IPS-11a (cell line): ENCODE data around the gene PRLR.

Experiments used
- H3K4me3 ChIP-seq: one replicate; pipeline ENCODE4 v1.5.1; 2013; ENCODE audit warnings: low read depth, low read length, control low read depth

Gene PRLR

DNA sequence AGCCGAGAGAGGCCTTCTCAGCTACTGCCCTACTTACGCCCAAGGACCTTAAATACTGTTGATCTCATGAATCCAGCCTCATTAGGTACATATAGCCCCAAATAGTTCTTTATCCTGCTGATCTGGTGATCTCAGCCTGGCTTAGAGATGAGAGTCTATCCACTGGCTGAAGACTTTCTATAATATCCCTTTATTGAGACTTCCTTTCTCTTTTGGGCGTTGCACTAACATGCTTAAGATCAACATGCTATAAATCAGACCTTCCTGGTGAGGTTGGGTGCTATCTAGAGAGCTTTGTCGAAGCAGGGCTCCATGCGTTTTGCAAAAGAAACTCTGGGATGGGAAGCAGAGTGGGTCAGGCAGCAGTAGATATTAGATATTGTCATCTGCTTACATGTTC, 138.6 kb downstream of the PRLR start:
- H3K4me3 ChIP-seq = no peak overlapping the region

DNA sequence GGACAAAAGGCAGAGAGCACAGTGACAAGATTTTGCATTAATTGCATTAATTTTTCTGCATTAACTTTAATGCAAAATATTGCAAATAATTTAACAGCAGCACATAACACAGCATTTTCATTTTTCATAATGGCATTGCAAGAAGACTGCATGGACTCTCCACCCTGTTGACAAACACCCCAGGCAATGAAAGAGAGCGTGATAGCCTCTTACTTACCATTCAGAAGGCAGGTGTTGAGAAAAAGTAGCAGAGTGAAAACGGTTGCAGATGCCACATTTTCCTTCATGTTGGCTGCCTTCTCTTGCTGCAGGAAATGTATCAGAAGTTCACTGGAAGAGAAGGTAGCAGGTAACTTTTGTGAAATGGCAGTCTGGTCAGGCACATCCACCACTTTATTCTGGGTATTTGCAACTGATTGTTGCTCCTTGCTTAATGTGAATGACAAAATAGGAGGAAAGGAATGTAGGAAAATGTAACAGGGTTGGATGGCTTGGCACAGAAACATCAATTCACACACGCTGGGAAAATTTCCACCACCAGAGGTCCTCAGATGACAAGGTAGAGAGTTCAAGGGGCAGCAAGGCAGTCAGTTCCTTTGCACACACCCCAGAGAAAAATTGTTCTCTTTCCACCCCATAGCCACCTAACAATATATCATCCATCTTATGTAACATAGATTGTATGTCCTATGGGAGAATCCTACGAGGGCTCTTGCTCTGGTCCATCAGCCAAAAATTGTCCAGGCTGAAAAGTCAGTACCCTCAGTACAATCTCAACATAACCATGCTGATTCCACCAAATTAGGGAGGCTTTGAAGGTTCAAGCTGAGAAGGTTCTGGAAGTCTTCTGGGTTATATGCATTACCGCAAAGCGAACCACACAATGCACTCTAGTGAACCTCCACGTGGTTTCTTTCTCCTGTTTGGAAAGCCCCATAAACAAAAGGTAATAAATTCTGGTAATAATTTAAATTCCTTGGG, 140.7 kb downstream of the PRLR start:
- H3K4me3 ChIP-seq = no peak overlapping the region

DNA sequence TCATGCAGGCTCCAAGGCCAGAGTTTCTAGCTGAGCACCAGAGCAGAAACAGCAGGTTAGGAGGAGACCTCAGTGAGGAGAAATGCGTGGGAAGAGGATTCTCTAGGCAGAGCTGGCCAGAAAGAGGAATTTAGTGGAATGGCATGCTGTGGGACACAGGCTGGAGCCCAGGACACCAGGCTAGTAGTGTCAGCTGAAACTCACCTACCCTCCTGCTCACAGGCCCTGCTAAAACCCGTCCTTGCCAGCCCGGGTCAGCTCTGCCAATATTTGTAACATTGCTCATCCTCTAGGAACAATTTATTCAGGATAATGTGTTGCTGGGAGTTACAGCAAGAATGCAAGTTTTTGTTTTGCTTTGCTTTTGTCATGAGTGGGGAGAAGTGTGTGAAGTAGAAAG, 142.3 kb downstream of the PRLR start:
- no peak overlapping the region for H3K4me3 ChIP-seq

DNA sequence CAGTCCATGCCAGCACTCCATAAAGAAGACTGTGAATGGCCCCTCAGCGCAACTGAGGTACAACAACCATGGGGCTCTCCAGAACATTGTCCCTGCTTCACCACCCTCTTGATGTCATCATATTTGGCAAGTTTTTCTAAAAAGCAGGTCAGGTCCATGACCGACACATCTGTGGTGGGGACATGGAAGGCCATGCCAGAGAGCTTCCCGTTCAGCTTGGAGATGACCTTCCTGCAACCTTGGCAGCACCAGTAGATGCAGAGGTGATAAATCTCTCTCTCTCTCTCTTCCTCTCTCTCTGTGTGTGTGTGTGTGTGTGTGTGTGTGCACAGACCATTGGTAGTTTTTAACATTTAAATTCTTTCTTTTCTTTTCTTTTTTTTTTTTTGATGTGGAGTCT, 147.1 kb downstream of the PRLR start:
- no peak overlapping the region for H3K4me3 ChIP-seq

DNA sequence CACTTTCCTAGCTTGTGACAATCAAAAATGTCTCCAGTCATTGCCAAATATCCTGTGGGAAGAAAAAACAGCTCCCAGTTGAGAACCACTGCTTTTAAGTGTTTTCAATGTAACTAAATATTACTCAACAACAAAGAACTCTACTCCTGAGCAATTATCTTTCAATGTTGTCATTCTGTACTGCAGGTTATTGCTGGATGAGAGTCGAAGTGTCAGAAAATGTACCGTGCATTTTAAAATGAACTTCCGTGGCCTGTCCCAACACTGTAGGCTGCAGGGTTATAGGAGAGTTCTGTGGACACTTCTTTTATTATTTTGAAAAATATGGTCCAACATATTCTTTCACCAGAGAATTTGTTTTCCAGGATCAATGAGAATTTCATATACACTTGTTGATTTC, 147.8 kb downstream of the PRLR start:
- no peak overlapping the region for H3K4me3 ChIP-seq

DNA sequence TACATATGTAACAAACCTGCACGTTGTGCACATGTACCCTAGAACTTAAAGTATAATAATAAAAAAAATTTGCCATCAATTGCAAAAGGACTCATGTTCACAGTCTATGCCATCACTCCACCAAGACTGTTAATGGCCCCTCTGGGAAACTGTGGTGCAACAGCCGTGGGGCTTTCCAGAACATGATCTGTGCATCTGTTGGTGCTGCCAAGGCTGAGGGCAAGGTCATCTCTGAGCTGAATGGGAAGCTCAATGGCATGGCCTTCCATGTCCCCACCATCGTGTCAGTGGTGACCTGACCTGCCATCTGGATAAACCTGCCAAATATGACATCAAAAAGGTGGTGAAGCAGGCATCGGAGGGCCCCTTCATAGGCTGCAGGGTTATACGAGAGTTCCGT, 149.2 kb downstream of the PRLR start:
- no peak overlapping the region for H3K4me3 ChIP-seq

DNA sequence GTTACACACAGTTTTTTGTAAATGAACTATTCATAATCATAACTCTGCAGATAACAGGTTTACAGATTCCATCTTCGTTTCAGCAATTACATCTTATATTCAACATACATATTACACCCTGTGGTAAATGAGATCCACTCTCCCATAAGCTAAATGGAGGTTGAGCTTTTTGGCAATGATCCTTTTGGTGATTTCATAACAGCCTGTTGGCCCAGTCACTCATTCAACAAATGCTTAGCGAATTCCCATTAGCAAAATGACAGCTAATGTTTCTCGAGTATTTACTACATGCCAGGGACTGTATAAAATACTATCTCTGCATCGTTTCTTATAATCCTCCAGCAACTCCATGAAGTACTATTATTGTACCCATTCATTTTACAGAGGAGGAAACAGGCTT, 157.1 kb downstream of the PRLR start:
- H3K4me3 ChIP-seq = no peak overlapping the region

DNA sequence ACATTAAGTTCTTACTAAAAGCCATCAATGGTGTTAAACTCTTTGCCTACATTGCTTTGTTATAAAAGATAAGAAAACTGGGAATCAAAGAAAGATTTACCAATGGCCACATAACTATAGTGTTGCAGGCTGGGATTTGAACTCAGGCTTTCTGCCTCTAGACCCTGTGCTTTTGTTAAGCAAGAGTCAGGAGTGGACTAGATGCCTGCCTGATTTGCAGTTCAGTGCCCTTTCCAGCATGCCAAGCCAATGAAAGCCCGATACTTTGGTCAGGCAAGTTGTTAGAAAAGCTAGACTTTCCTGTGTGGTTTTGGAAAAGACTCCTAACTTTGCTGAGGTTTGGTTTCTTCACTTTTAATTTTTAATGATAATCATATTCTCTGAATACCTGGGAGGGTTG, 161.1 kb downstream of the PRLR start:
- no peak overlapping the region for H3K4me3 ChIP-seq

DNA sequence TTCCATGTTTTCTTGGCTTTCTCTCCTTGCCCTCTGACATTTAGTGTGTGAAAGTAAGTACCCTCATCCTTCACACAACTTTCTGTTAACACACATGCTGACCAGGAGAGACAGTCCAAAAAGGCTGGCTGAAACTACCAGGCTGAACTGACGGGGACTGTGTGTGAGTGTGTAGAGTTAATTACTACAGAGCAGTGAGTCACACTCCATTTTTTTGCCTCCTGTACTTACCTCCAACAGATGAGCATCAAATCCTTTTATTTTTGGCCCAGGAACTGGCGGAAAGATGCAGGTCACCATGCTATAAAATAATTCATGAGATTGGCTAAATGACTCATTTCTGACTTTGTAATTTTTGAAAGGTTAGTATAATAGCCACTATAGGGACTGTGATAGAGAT, 162.3 kb downstream of the PRLR start:
- no peak overlapping the region for H3K4me3 ChIP-seq

DNA sequence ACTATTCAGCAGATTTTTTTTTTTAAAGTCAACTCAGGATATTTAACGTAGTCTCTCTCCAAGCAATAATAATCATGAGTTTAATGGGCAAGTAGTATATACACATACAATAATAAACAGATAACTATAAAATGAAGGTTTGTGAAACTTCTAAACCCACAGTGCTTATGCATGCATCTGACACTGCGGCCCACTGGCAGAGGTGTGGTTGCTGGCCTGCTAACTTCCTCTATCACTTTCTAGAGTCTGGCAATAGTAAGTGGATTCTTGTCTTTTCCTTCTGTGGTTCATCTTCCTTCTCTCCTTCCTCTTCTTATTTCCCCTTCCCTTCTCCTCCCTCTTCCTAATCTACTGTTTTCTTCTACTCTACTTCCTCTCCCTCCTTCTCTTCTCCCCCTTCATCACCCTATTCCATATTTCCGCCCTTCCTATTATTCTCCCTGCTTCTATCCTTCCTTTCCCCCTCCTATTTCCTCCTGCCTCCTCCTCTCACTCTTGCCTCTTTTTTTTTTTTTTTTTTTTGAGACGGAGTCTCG, 164.0 kb downstream of the PRLR start:
- no peak overlapping the region for H3K4me3 ChIP-seq

DNA sequence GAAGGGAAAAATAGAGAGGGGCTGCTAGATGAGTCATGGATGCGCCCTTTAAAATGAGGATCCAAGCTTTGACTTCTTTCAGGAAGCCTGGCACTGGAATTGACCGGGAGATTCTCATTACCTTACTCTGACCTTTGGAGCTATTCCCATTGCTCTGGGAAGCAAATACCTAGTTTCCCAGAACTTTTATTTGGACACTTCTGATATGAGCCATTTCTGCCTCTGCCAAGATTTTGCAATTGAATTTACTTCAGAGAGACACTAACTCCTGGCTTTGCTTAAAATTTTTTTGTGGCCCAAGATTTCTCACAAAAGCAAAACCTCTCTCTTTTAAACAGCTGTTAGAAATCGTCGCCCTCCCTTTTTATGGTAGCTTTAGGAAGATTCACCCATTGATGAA, 166.9 kb downstream of the PRLR start:
- no peak overlapping the region for H3K4me3 ChIP-seq

DNA sequence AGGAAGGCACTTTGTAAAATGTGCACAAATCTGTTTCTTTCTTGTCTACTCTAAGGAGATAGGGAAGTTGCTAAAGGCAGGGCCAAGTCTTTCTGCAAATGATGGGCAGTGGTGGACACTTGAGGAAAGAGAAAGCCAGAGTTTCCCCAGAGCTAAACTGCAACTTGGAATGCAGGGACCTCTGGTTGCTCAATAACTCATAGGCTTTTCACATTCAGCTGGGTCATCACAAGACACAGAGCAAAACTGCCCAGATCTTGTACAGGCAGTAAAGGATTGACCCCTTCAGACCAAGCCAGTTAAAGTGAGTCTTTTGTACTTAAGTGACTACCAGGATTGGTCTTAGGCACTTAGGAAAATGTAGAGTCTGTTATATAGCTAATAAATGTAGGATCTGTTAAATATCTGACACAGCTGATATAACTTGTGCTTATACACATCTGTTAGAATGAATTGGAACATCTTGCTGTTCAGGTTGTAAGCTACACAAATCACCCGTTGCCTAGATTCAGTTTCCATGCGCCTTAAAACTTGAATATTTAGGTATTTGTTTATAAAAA, 169.0 kb downstream of the PRLR start:
- no peak overlapping the region for H3K4me3 ChIP-seq

DNA sequence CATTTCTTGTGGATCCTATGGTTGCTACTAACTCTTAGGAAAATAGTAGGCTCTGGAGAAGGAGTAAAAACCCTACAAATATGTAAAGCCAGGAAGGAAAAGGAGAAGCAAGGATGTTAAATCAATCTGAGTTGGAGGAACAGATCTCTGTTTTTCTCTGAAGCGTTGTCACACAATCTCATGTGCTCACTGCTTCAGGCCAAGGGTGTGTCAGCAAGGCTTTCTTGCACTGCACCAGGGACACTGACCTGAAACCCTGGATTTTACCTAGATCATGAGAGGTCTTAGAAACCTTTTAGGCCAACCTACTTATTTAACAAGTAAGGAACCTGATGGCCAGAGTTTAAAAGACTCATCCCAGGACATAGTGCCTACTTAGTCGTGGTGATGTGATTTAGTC, 170.1 kb downstream of the PRLR start:
- H3K4me3 ChIP-seq = no peak overlapping the region

DNA sequence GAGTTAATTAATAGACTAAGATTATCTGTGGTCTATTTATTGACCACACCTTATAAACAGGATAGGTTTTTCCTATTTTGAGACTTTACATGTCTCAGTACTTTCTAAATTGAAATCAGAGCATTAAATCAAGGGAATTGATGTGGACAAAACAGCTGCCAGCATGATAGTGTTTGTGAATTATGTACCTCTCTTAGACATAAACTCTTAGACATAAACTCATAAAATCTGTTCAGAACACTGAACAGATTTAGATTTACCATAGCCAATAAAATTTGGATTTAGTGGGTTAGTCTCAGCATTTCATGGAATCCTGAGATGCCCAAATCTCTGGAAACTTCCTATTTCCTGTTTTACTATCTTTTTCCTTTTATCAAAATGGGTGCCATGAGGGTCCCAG, 171.0 kb downstream of the PRLR start:
- H3K4me3 ChIP-seq = no peak overlapping the region

DNA sequence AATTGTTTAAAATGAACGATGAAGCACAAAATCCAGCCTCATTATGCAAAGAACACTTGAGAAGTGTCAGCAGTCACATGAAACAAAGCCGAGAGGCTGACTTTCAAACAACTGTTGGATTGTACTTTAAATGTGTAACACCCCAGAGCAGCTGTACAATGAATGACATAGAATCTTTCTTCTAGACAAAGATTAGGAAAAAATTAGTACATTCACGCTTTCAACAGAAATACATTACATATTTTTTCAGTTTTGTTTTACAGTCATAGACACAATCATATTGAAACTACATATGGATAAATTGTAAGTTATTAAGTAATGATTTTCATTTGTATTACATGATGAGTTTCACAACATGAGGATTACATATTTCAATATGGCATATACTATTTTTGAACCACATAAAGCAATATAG, 171.9 kb downstream of the PRLR start:
- no peak overlapping the region for H3K4me3 ChIP-seq

DNA sequence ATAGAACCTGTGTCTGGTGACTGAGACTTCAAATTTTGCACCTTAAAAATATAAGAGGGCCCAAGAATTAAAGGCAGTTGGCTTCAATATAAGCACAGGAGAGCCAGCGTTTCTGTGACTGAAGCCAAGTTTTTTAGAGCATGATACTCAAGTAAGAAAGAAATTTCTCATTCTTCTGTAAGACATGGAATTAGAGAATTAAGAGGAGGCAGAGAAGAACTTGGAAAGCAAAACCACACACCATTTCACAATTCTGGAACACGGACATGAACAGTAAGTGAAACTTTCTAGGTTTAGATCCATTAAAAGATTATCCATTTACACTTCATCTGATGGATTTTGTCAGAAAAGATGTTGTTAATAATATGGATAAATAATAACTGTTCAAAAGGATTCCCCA, 173.6 kb downstream of the PRLR start:
- no peak overlapping the region for H3K4me3 ChIP-seq

DNA sequence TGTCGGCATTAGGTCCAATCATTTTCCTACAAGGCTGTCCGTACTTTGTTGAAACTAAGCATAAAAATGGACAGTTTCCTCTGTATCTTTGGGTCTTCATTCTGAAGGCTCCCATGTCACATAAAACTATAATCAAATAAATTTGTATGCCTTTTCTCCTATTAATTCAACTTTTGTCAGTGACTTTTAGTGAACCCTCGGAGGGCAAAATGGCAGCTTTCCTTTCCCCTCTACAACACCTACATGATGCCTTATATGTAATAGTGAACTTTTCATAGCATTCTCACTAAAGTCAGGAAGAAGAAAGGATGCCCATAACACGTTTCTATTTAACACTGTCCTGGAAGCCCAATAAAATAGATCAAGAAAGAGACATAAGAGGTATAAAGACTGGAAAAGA, 177.4 kb downstream of the PRLR start:
- H3K4me3 ChIP-seq = no peak overlapping the region

DNA sequence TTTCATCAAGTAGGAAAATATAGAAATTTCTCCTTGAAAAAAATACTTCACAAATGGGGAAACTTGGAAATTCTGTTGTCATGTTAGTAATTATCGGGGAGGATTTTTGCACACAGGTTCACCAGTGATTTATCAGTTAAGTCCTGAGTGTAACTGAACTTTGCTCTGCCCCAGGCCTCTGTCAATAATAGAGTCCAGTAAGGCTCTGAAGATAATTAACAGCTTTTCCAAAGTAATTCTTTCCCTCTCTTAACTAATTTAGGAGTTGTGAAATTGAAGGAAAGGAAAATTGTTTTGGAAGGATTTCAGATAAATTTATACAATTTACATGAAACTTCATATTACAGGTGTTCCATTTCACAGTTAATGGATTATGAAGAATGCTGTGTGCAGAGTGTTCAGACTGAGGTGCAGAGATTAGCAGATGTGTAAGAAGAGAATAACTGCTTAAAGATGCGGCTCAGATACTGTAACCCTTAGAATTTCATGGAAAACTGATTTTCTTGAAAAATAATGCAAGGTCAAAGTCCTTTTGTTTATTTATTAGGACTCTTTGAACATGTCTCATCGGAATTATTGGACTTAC, 179.7 kb downstream of the PRLR start:
- no peak overlapping the region for H3K4me3 ChIP-seq

DNA sequence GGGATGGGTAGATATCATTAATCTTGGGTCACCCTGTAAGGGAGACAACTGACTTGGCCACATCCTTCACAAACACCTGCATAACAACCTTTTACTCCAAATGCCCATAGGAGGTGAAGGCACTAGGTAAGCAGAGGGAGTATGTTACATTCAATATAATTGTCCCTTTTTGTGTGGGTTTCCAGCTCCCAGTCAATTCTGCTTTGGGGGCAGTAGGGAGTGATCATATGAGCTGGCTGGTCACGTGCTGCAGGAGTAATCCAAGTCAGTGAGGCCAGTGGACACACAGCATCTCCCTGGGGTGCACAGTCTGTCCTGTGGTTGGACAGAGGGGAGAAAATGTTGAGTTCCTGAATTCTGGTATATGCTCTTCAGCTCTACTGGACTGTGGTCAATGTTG, 181.4 kb downstream of the PRLR start:
- no peak overlapping the region for H3K4me3 ChIP-seq

DNA sequence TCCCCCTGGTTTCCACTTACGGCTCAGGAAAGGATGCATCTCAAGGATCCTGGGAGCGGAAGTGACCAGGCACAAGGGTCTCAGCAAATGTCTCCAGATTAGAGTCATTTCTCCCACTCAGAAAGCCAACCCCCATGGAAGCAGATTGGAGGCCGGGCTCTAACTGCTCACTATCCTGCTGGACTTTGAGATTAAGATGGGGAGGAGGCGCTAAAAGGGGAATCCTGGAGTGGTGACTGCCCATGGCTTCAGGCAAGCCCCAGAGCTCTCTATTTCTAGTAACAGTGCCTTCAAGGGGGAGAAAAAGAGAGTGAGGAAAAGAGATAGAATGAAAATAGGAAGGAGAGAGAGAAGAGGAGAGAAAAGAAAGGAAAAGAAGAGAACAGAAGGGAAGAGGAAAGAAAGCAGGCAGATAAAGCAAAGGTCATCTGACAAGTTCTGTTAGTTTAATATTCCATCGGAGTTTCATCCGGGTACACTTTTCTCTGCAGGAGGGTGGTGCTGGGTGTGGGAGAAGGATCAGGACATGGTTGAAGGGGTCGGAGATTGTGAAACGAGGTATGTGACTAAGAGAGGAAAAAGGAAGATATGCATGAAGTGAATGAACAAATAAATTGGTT, 182.4 kb downstream of the PRLR start, which contains the start of gene AGXT2:
TSS of gene AGXT2 (minus strand) at position 165 of the 620 bp plus-strand sequence. CDS start at position 108, 57 bp downstream.
- H3K4me3 ChIP-seq = no peak within 1 kb of the TSS

DNA sequence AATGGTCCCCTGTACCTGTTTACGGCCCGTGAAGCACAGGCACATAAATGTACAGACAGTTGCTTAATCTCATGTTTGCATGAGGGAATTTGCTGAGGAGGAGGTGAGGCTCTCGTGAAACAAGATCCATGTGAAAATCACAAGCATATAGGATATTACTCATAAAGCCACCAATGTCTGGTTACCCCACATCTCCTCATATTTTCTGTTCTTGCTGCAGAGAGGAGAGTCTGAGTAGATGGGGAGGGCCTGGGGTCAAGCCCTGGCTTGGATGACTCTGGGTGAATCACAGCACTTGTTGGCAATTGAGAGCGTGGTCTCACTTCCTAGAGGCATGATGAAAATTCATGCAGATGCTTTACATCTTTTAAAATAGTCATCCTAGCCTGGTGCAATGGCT, 183.5 kb downstream of the PRLR start:
- H3K4me3 ChIP-seq = no peak overlapping the region
